SU-DHL-6 (cell line): Measurements from ENCODE around the gene ITPR1.

Experiments
- H2AFZ ChIP-seq: fragments of 200-600 bp; sonication (generic); 2 replicates; pipeline ENCODE4 v1.6.1; 2014; ENCODE audit warnings: low read depth, mild to moderate bottlenecking, moderate library complexity, mixed read lengths, antibody characterized with exemption, low read length; ENCODE audit not compliant: severe bottlenecking
- H3F3A ChIP-seq: fragments of 200-600 bp; shearing (Covaris generic); 2 replicates; pipeline ENCODE4 v1.6.0; 2016; ENCODE audit warnings: antibody characterized with exemption, mild to moderate bottlenecking; ENCODE audit not compliant: insufficient read depth
- H3K27ac ChIP-seq: fragments of 200-600 bp; sonication (generic); 2 replicates; pipeline ENCODE4 v1.5.1; 2016; ENCODE audit warnings: low read depth, mild to moderate bottlenecking, low read length, moderate library complexity, mixed read lengths
- H3K27me3 ChIP-seq: fragments of 200-600 bp; sonication (generic), shearing (Covaris generic); 2 replicates; pipeline ENCODE4 v1.6.0; 2014; ENCODE audit warnings: mild to moderate bottlenecking, low read length
- H3K36me3 ChIP-seq: fragments of 200-600 bp; sonication (generic); 2 replicates; pipeline ENCODE4 v1.6.1; 2014; ENCODE audit warnings: mild to moderate bottlenecking, low read length, mixed read lengths
- H3K4me2 ChIP-seq: fragments of 300-600, 200-600 bp; shearing (Covaris generic), sonication (generic); 2 replicates; pipeline ENCODE4 v1.6.0; 2014; ENCODE audit warnings: low read length, low read depth, mild to moderate bottlenecking; ENCODE audit not compliant: poor library complexity, severe bottlenecking
- H3K4me3 ChIP-seq: fragments of 200-600 bp; sonication (generic); 2 replicates; pipeline ENCODE4 v1.5.1; 2014; ENCODE audit warnings: antibody characterized with exemption, low read length, mild to moderate bottlenecking, mixed read lengths; ENCODE audit not compliant: insufficient read depth, poor library complexity, severe bottlenecking
- H3K79me2 ChIP-seq: fragments of 200-600 bp; sonication (generic); 2 replicates; pipeline ENCODE4 v1.6.1; 2014; ENCODE audit warnings: mild to moderate bottlenecking, low read length, moderate library complexity; ENCODE audit not compliant: insufficient read depth
- H3K9ac ChIP-seq: fragments of 200-600 bp; sonication (generic); 2 replicates; pipeline ENCODE4 v1.7.0; 2014; ENCODE audit warnings: mild to moderate bottlenecking, low read length
- H3K9me2 ChIP-seq: fragments of 200-600 bp; sonication (generic); replicated peaks from 2 replicates; pipeline ENCODE4 v1.6.1; 2014; ENCODE audit warnings: low read length; ENCODE audit not compliant: insufficient read depth
- H3K9me3 ChIP-seq: fragments of 200-600 bp; sonication (generic); 2 replicates; pipeline ENCODE4 v1.6.1; 2014; ENCODE audit warnings: low read length, mixed read lengths; ENCODE audit not compliant: insufficient read depth
- H4K20me1 ChIP-seq: fragments of 200-600 bp; sonication (generic); 2 replicates; pipeline ENCODE4 v1.6.1; 2014; ENCODE audit warnings: low read depth, mild to moderate bottlenecking, antibody characterized with exemption, low read length, moderate library complexity, mixed read lengths
- EZH2phosphoT487 ChIP-seq: fragments of 200-600 bp; sonication (generic), shearing (Covaris generic); conservative IDR thresholded peaks from 2 replicates; pipeline ENCODE4 v1.6.1; 2018; ENCODE audit warnings: mild to moderate bottlenecking, antibody characterized with exemption, low read length, moderate library complexity, mixed read lengths
- TF ChIP-seq, protein P1 (sequence below): fragments of 200-600 bp; sonication (generic); IDR thresholded peaks from one replicate; pipeline ENCODE4 v1.5.1; 2017; ENCODE audit warnings: antibody characterized with exemption, mild to moderate bottlenecking, low read length, moderate library complexity; ENCODE audit not compliant: insufficient read depth, poor library complexity, severe bottlenecking

Gene ITPR1

DNA sequence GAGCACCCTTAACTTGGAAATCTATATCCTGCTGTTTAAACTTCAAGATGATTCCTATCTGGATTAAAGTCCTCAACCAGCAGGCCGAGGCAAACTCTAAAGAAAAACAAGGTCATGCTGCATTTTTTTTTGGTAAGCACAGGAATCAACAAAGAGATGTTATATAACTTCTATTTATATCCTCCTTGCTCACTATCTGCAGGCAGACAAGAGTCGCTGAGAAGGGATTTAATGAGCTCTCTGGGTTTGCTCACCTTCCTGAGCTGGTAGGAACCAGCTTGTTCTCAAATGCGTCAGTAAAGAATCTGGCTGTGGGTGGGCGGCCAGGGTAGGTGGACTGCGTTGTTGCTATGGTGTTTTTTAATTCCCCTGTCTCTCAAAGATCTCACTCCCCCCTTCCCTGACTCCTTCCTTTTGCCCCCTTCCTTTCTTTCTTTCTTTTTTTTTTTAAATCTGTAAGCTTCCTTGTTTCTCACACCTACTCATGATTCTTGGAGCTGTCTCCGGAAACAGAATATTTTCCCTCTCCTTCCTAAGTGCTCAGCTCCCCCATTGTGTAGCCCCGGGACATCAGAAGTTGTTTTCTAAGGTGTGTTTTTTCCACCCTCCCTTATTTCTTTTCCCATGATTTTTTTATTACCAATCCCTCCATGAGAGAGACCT is 257.3 kb downstream of the ITPR1 start:
- H3K9me2 ChIP-seq = no peaks in the 10 kb centered on the region
- no peaks in the 10 kb centered on the region for H3K79me2 ChIP-seq
- no peak overlapping the region for H3K4me3 ChIP-seq
- no peaks in the 10 kb centered on the region for H3K36me3 ChIP-seq
- no peaks in the 10 kb centered on the region for H4K20me1 ChIP-seq
- H3K9ac ChIP-seq = no peak overlapping the region
- H3K4me2 ChIP-seq = no peak overlapping the region
- no peaks in the 10 kb centered on the region for H3K27me3 ChIP-seq
- no peaks in the 10 kb centered on the region for H3F3A ChIP-seq
- H3K27ac ChIP-seq = no peak overlapping the region
- no peak for TF ChIP-seq EZH2phosphoT487
- TF ChIP-seq, protein P1, sequence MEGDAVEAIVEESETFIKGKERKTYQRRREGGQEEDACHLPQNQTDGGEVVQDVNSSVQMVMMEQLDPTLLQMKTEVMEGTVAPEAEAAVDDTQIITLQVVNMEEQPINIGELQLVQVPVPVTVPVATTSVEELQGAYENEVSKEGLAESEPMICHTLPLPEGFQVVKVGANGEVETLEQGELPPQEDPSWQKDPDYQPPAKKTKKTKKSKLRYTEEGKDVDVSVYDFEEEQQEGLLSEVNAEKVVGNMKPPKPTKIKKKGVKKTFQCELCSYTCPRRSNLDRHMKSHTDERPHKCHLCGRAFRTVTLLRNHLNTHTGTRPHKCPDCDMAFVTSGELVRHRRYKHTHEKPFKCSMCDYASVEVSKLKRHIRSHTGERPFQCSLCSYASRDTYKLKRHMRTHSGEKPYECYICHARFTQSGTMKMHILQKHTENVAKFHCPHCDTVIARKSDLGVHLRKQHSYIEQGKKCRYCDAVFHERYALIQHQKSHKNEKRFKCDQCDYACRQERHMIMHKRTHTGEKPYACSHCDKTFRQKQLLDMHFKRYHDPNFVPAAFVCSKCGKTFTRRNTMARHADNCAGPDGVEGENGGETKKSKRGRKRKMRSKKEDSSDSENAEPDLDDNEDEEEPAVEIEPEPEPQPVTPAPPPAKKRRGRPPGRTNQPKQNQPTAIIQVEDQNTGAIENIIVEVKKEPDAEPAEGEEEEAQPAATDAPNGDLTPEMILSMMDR = no peak
- H3K9me3 ChIP-seq = no peaks in the 10 kb centered on the region
- no peak overlapping the region for H2AFZ ChIP-seq

DNA sequence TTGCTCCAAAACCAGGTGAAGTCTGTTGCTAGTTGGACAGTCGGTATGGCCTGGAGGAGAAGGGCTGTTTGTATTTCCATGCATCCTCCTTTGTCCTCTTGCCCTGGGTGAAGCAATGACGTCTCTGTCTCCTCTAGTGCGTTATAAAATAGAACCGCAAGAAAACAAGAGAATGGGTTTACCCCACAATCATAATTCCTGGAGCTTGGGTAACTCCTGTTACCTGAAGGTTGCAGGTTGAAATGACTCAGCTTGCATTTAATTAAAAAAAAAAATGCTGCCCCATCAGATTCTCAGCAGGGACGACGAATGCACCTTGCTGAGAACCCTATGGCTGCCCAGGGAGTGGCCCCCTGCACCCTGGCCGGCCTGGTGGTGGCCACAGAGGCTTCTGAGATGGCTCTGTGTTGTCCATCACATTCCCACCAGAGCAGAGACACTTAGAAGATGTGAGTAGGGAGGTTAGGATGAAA is 257.9 kb downstream of the ITPR1 start:
- Histone ChIP-seq H3F3A (no peaks in the 10 kb centered on the region), H3K27me3 (no peaks in the 10 kb centered on the region), H3K27ac (no peak overlapping the region), H3K4me3 (no peak overlapping the region), H3K9me3 (no peaks in the 10 kb centered on the region), H4K20me1 (no peaks in the 10 kb centered on the region), H2AFZ (no peak overlapping the region), H3K9ac (no peak overlapping the region), H3K79me2 (no peaks in the 10 kb centered on the region), H3K36me3 (no peaks in the 10 kb centered on the region), H3K9me2 (no peaks in the 10 kb centered on the region), H3K4me2 (no peak overlapping the region)
- TF ChIP-seq, protein P1 = no peak

DNA sequence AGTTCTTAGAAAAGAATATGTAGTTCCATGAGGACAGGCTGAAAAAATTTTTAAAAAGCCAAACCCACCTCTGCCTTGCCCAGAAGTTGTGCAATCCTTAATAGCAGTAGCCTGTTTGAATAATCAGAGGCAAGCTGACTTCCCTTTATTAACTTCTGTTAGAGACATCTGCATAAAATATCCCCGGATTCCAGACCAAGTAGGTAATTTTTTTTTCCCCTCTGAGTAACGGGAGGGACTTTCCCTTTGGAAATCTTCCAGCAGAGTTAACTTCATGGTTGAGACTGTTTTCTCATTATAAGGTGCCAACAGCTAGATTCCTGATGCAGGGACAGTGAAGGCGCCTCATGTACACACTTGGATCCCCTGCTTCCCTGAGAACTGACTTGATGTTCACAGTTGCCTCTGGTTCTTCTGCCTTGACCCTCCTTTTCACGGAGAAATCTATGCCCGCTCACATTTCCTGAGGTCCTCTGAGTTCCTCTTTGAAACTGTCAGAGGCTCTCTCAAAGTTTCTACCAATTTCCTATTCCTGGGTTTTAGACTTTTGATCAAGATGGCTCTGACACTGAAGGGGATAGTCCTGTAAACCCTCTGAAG is 258.5 kb downstream of the ITPR1 start:
- Histone ChIP-seq H3F3A (no peaks in the 10 kb centered on the region), H3K4me3 (no peak overlapping the region), H3K27me3 (no peaks in the 10 kb centered on the region), H3K79me2 (no peaks in the 10 kb centered on the region), H3K9me2 (no peaks in the 10 kb centered on the region), H3K9ac (no peak overlapping the region), H3K4me2 (no peak overlapping the region), H3K36me3 (no peaks in the 10 kb centered on the region), H3K9me3 (no peaks in the 10 kb centered on the region), H2AFZ (no peak overlapping the region), H3K27ac (no peak overlapping the region), H4K20me1 (no peaks in the 10 kb centered on the region)
- TF ChIP-seq, protein P1 = no peak
- TF ChIP-seq EZH2phosphoT487 = no peak
